ENCODE results near the gene PAX5.

- TF ChIP-seq EZH2 (optimal IDR thresholded peaks at IDR 0.05; ENCODE audit: low read depth, low read length), result no peak
- no peak for TF ChIP-seq CTCF (IDR thresholded peaks at IDR 0.05; ENCODE audit: low read length)
- no peak for TF ChIP-seq EZH2phosphoT487 (IDR thresholded peaks at IDR 0.05; ENCODE audit: low read length)
Measured at GRCh38 chr9:36787709-36788108, 246.4 kb downstream of the PAX5 start.
